Thyroid gland (tissue), 4 donors: ENCODE measurements around the gene DIAPH1.

Experiments
- CTCF ChIP-seq, 6 experiments: fragments of 200-600 bp in 3 of 6; fragments of 450-650 bp in 3 of 6; sonication (generic) in 3 of 6; IDR thresholded peaks; one replicate each; pipeline ENCODE4 v1.5.1; 2016 to 2019; ENCODE audit warnings: antibody characterized with exemption in 6 of 6, mild to moderate bottlenecking in 2 of 6, inconsistent platforms in 1 of 6, moderate library complexity in 1 of 6
- POLR2A ChIP-seq, 2 donors: fragments of 450-650 bp; IDR thresholded peaks; one replicate each; pipeline ENCODE4 v1.6.1; 2017; ENCODE audit warnings: antibody characterized with exemption in 2 of 2, mild to moderate bottlenecking in 2 of 2, moderate library complexity in 1 of 2

GRCh38 chr5:141636106-141636412 lies 17.3 kb upstream of the DIAPH1 start:
- TF ChIP-seq CTCF (IDR thresholded peaks at IDR 0.05) (no peak), POLR2A (IDR thresholded peaks at IDR 0.05) (no peak)
